Lower lobe of right lung (tissue), 2 donors: Measurements from ENCODE around the gene POFUT1. TPM values are rescaled to one million over a fixed set of nuclear protein-coding genes. Genes with fewer than 3 reads are reported as not detected.

Source experiments
- ATAC-seq, 2 donors: fragments of 200-7000 bp; cut with Tn5 transposase; one replicate each; pipeline ENCODE4 v1.9.1; 2020 to 2022; ENCODE audit warnings: mild to moderate bottlenecking in 2 of 2, moderate library complexity in 2 of 2
- DNase-seq: peaks from one replicate; pipeline ENCODE4 v3.0.0-alpha.2; 2020
- H3K27ac ChIP-seq: fragments of 200-600 bp; one replicate; pipeline ENCODE4 v1.8.0; 2022
- H3K27me3 ChIP-seq: fragments of 200-600 bp; one replicate; pipeline ENCODE4 v1.8.0; 2022; ENCODE audit warnings: low read depth
- H3K36me3 ChIP-seq: fragments of 200-600 bp; one replicate; pipeline ENCODE4 v1.8.0; 2022; ENCODE audit warnings: mild to moderate bottlenecking
- H3K4me1 ChIP-seq: fragments of 200-600 bp; one replicate; pipeline ENCODE4 v1.8.0; 2022
- H3K4me3 ChIP-seq: fragments of 200-600 bp; one replicate; pipeline ENCODE4 v1.8.0; 2022; ENCODE audit warnings: mild to moderate bottlenecking
- H3K9me3 ChIP-seq: fragments of 200-600 bp; one replicate; pipeline ENCODE4 v1.8.0; 2022
- CTCF ChIP-seq: fragments of 200-600 bp; IDR thresholded peaks from one replicate; pipeline ENCODE4 v1.8.0; 2022; ENCODE audit warnings: antibody characterized with exemption, mild to moderate bottlenecking
- intact Hi-C: fragments of 100-400 bp; cut with DNase I; formaldehyde crosslinking; loops from one replicate; pipeline ENCODE4 v1.11.0; 2022
- total RNA-seq: library from RNA; stranded (reverse); fragmentation: NEBNext Ultra II Directional; extraction: Animal tissue kit (Norgen Biotek cat#: 25700); gene quantifications from one replicate; pipeline ENCODE4 v1.2.1, GENCODE V29; 2021
- donor health status: DM: no; HTN: yes; CAD: no; lungs with severe emphysema.

Gene POFUT1
- total RNA-seq, 1 donor from 2014 or later = 26.1 TPM

GRCh38 chr20:32184961-32185603 lies 22.6 kb upstream of the POFUT1 start:
- ATAC-seq (no peak), DNase-seq (no peak)
- no peak overlapping the region for H3K27ac ChIP-seq
- intact Hi-C loops = no loop called here
- no peaks in the 10 kb centered on the region for H3K36me3 ChIP-seq
- H3K9me3 ChIP-seq = no peaks in the 10 kb centered on the region
- no peaks in the 10 kb centered on the region for H3K27me3 ChIP-seq
- TF ChIP-seq CTCF = no peak
- H3K4me3 ChIP-seq = no peak overlapping the region
- peaks cover 17% of the 10 kb centered on the region for H3K4me1 ChIP-seq

DNA sequence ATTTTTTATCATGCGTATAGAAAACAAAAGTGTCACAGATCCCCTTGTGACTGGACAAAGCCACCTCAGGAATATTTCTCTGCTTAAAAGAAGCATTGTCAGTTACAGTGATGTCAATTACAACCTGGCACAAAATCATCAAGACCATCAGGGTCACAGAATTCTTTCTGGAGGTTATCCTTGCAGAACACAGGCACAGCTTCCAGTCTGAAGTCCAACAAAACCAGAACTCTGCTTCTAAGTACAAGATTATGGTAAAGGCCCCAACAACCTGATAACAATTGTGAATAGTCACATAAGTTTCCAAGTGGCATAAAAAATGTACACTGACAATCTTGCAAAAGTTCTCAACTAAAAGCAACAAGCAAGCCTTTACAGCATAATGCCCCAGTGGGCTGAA lies 21.2 kb upstream of the POFUT1 start:
- Histone ChIP-seq H3K9me3 (no peaks in the 10 kb centered on the region), H3K4me3 (no peak overlapping the region), H3K36me3 (no peaks in the 10 kb centered on the region), H3K27ac (no peak overlapping the region), H3K4me1 (peaks cover 30% of the 10 kb centered on the region), H3K27me3 (no peaks in the 10 kb centered on the region)
- no peak for ATAC-seq
- DNase-seq = no peak
- intact Hi-C loops = no loop called here
- no peak for TF ChIP-seq CTCF

GRCh38 chr20:32188376-32189122 lies 19.1 kb upstream of the POFUT1 start:
- H3K9me3 ChIP-seq = no peaks in the 10 kb centered on the region

DNA sequence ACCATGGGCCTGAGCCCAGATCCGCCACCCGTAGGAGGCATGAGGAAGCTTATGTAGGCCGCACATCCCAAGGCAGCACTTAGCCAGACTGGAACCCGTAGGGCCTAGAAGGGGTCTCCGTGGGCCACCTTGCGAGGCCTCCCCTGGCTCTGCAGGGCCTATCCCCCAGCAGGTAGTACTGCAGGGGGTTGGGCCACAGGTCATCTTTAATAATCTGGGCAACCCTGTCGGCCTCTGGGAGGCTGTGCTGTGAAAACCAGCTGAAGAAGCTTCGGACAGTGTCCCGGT lies 18.6 kb upstream of the POFUT1 start:
- H3K4me3 ChIP-seq = peak overlapping the region; percentile 61
- intact Hi-C loops = no loop called here
- peak overlapping the region; percentile 82 for H3K27ac ChIP-seq

More at GRCh38 chr20:32188376-32189122, 19.1 kb upstream of the POFUT1 start:
- DNase-seq (no peak), ATAC-seq (no peak)
- H3K36me3 ChIP-seq = no peaks in the 10 kb centered on the region
- H3K27ac ChIP-seq = no peak overlapping the region
- intact Hi-C loops = no loop called here
- peaks cover 49% of the 10 kb centered on the region for H3K4me1 ChIP-seq
- no peak for TF ChIP-seq CTCF
- no peaks in the 10 kb centered on the region for H3K27me3 ChIP-seq
- no peak overlapping the region for H3K4me3 ChIP-seq

More for the DNA sequence above, 18.6 kb upstream of the POFUT1 start:
- no peaks in the 10 kb centered on the region for H3K9me3 ChIP-seq
- H3K36me3 ChIP-seq = no peaks in the 10 kb centered on the region
- no peaks in the 10 kb centered on the region for H3K27me3 ChIP-seq
- peaks cover 54% of the 10 kb centered on the region for H3K4me1 ChIP-seq
- no peak for TF ChIP-seq CTCF
- DNase-seq = no peak
- no peak for ATAC-seq
